Ramos (cell line): Measurements from ENCODE around the gene ANTXR1.
"Not testable (repeated sequence)": the region's sequence is repeated elsewhere in the genome, so short reads cannot be mapped to it uniquely, and the experiment has no call there.

Source experiments
- in situ Hi-C: fragments of 300-500 bp; cut with MboI; formaldehyde crosslinking; loops from one replicate; pipeline ENCODE4 v1.14.3; 2022; ENCODE audit warnings: low sequenced_read_pairs; ENCODE audit not compliant: unreplicated experiment

Gene ANTXR1

DNA sequence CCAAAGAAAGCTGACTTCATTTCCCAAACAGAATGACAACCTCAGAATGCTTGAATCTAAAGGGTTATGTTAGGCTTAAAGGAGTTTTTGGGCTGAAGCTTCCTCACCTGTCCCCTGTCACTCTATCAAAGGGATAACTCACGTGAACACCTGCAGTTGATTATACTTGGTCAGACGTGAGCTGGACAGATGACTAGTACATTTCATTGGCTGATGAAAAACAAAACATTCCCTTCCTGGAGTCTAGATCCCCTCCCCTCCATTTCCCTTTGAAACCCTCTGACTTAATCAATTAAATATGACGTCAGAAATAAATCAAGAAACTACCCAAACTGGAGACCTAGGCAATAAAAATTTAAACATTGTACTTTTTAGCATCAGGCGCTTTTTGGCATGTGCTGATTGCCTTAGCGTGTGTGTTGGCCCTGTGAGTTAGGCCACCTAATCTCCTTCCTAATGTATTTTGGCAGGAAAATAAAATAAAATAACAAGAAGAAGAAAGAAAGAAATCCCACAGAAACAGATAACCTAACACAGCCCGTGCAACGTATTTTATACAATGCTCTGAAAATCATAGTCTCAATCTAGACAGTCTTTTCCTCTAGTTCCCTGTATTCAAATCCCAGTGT is 159.0 kb downstream of the ANTXR1 start:
- in situ Hi-C loops: no loop called here

DNA sequence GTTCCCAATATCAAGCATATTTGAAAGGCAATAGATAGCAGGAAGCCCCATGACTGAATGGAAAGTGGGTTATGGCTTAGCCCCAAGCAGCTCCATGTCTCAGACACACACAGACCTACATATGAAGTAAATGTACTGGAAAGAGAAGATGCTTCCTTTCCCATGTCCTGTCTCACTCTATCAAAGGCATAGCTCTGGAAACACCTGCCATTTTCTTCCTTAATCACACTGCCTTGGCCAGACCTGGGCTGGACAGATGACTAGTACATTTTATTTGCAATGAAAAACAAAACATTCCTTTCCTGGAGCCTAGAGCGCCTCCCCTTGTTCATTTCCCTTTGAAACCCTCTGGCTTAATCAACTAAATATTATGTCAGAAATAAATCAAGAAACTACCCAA is 160.7 kb downstream of the ANTXR1 start:
- in situ Hi-C loops: no loop called here

DNA sequence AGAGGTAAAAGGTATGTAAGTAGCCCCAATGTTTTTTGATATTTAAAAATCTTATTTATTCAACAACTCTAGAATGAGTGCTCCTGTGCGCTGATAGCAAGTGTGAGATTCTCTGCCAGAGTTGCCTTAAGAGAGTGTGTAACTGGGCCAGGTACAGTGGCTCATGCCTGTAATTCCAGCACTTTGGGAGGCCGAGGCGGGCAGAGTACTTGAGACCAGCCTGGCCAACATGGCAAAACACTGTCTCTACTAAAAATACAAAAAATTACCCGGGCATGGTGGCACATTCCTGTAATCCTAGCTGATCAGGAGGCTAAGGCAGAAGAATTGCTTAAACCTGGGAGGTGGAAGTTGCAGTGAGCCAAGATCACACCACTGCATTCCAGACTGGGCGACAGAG is 161.2 kb downstream of the ANTXR1 start:
- in situ Hi-C loops: not testable (repeated sequence)

DNA sequence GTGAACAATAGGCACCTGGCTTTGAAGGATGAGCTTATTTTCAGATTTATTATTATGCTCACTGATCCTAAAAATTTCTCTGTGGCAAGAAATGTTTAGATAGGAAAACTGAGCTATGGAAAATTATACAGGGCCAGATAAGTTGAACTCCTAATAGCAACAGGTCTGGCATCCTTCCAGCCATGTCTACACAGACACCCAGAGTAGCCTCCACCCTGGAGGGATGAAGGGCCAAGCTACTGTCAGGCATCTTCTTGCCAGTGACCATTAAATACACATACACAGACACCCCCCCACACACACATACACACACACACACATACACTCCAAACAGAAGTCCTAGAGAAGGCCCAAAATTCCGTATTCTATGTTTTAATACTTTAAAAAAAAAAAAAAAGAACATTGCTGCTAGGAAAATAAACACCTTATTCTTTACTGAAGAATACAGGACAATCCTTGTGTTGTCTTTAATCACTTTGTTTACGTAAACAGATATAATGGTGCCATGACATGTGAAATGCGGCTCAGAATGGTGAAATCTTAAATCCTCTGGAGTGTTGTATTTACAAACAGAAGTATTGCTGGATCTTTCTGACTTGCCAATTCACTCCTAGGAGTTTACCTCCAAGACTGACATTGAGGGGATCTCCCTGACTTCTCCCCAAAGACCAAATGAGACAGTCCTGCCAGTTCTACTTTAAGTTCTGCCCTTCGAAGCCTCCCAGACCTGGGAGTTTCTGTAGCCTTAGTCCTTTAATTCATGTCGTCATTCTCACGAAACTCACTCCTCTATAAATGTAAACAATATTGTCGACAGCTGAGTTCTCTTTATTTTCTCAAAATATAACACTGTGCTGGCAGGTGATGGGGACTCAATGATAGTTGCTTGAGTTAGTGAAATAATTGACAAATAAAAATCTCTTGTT is 163.1 kb downstream of the ANTXR1 start:
- in situ Hi-C loops: no loop called here

DNA sequence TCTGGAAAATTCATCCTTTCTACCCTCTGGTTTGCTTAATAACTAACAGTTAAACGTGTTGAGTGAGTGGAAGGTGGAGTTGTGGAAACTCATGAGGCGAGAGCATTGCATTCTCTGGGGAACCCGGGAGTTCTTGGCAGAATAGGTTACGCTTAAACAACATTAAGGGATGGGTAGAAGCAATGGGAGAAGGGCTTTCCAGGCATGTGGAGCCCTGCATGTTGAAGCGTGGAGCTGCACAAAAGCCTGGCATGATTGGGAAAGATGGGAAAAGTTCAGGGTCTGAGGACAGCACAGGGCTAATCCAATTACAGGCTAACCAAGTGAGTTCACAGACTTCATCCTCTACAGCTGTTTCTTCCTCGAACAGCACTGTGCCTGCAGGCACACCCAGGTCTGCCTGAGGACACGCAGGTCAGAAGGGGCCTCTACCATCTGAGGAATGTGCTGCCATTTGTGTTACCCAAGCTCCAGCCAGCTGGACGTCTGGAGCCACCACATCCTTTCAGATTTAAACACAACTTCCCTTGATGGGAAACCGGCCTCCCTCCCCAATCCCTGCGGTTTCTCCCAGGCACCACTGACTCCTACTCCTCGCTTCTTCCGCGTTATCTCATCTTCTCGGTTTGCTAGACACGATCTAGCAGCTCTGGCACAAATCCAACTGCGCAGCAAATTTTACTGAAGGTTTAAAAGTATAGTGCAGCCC is 164.2 kb downstream of the ANTXR1 start:
- in situ Hi-C loops: no loop called here

DNA sequence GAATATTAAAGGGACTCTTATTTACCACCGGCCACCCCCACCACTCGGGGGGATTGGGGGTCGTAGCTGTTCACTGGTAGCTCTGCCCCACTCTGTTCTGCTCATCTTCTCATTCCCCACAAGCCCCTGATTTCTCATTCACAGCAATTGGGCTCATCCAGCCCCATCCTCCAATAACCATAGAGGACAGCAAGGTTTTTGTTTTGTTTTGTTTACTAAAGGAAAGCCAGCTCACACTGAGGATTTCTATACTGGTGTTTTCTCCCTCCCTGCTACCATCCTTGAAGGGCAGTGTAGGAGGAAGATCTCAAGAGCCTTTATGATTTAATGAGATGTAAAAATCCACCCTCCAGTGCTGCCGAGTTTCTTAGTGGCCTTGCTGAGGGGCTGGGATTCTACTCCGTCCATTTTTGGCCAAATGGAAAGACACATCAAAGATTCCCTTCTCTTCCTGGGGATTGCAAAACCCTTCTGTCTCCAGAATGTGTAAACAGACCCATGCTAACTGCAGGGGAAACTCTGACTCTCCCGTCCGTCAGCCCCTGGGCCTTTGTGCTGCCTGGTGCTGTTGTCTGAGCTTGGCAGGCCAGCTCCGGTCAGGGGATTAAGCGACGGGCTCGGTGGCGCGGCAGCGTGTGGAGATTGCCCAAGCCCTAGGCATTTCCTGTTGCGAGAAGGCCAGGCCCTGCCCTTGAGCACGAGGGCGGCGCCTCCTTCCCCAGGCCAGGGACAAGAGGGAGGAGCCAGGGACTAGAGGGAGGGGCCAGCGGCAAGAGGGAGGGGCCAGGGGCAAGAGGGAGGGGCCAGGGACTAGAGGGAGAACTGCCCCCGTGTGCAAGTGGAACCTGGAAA is 165.0 kb downstream of the ANTXR1 start:
- in situ Hi-C loops: no loop called here

DNA sequence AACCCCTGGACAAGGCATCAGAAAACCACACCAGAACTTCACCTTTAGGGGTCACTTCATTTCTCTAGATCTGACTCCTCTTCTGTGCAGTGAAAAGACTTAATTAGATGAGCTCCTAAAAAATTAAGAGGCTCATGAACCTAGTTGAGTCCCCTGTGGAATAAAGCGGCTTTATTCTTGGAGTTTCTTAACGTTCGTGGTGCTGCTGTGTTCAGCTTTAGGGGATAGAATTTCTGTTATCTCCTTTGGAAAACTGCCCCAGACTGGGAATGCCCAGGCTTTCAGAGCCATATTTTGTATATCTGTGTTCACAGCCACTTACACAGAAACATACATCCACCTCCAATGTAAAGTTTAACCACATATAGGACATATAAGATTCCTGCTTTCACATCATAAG is 165.8 kb downstream of the ANTXR1 start:
- in situ Hi-C loops: no loop called here

DNA sequence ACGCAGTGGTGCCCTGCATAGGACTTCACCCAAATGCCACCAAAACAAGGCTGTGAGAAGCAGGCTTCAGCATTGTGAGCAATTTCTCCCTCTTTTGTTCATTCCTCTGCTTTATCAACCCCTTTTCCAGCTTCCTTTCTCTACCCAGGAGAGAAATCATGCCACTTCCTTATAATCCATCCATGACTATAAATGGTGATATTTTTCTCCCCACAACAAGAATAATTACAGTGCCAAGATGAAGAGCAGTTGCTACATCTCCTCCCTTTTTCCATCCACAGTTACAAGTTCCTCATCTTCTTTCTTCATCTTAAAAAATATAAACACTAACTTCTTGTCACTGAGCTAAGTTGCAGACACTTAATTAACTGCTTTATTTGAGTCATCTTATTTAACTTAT is 167.2 kb downstream of the ANTXR1 start:
- in situ Hi-C loops: no loop called here

DNA sequence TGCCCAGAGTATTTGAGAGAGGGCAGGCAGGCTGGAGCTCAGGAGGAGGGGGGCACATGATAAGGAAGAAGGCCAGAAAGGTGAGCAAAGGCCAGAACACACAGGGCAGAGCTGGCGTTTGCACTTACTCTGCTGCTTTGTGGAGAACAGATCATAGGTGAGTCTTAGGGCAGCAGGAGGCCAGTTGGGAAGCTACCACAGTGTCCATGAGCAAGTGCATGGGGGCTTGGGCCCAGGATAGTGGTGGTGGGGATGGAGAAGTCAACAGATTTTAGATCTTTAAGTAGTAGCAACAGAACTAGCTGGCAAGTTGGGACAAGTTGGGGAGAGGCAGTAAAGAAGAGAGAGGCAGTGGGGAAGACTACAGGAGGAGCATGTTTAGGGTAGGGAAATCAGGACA is 168.0 kb downstream of the ANTXR1 start:
- in situ Hi-C loops: no loop called here

DNA sequence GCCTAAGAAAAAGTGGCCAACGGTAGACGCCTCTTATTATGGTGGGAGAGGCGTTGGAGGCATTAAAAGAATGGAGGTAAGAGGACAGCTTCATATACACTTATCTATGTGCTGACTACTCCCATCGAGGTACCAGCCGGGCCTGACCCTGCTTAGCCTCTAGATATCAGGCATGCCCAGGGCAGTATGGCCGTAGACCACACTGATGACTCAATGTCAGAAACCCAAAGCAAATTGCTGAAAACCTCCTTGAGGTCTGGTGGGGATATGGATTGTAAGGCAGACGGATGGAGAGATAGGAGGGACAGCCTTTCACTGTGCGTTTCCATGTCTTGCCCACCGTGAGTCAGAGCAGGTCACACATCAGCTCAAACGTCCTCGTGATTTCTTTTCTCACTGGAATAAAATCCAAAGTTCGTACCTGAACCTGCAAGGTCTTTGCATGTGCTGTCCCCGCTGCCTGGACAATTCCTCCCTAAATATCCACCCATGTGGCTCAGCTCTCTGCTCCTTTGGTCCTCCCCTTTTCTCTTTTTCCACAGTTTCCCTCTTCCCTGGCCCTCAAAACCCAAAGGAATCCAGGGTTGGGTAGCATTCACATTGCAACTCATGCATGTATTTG is 168.9 kb downstream of the ANTXR1 start:
- in situ Hi-C loops: no loop called here

DNA sequence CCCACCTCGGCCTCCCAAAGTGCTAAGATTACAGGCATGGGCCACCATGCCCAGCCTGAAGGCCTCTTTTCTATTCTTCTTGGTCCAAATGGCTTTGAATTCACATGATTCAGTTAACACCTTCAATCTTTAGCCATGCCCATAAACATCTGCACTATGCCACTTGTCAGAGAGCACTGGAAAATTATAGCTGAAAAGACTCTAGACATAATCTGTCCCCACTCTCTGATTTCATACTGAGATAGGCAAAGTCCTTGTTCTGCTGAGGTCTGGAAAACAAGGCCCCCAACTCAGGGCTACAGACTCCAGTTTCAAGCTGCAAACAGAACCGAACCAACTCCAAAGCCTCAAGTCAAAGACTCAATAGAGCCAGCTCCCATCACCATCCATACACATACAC is 170.7 kb downstream of the ANTXR1 start:
- in situ Hi-C loops: no loop called here

DNA sequence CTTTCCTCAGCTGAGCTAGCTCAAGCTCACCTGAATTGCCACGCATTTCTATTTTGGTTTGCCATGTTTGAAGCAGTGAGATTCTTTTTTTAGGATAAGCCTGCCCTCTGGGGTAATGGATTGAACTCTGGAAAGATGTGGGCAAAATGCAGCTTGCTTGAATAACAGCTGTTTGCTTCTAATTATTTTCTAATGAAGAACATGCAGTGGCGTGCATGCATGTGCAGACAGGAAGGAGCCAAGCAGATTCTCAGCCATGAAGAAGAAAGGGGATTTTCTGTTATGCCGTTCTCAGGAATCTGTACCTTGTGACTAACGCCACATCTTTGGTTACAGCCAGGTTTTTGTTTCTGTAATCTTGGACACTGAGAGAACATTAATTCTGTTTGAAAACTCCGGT is 171.2 kb downstream of the ANTXR1 start:
- in situ Hi-C loops: no loop called here

DNA sequence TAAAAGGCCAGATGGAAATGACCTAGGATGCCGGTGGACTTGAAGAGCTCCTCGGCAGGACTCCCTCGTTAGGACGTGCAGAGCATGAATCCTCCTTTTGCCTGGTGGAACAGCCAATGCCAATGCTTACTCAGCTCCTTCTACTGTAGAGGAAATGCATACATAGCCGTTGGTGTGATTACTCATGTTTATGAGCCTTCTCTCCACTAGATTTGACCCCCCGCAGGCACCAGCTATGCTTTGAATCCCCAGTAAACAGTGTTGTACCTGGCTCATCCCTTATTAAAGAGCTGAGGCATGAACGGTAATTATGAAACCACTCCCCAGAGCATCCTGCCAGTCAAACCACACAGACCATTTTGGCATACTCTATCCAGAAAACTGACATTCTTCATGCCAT is 172.8 kb downstream of the ANTXR1 start:
- in situ Hi-C loops: no loop called here

DNA sequence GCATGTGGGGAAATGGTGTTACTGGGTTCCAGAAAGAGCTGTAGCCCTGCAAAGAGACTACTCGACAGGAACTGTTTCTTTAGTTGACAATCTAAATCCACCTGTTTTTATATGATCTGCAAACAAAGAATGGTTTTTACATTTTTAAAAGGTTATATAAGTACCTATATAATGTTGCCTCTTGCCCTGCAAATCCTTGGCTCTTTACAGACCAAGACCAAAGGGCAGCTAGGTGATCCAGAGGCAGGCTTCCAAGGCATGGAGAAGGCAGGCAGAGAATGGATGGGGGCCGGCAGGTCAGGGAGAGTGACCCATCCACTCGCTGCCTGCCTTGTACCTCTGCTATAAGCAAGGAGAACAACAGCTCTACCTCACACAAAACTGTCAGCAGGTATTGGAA is 173.6 kb downstream of the ANTXR1 start:
- in situ Hi-C loops: no loop called here

DNA sequence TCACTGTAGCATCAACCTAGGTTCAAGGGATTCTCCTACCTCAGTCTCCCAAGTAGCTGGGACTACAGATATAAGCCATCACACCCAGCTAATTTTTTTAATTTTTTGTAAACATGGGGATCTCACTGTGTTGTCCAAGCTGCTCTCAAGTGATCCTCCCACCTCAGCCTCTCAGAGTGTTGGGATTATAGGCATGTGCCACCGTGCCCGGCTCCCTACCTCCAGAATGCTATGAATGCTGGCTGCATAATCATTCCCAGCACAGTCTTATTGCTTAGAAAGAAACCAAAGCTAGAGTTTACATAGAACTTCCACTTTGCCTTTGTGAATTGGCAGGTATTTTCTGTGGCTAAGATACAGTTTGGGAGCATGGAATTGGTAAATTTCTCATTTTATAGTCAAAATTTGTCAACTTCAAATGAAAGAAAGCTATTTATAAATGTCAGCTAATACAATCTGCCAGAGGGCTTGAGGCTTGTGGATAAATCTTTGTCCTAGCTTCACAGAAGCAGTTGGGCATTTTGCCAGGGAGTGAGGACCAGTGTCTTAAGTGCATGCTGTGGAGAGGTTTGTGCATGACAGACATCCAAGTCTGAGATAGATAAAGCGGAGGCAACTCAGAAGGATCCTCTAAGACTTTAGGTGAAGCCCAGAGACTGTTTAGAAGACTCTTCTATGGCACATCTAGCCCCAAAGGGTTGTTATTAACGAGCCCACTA is 175.4 kb downstream of the ANTXR1 start:
- in situ Hi-C loops: no loop called here

DNA sequence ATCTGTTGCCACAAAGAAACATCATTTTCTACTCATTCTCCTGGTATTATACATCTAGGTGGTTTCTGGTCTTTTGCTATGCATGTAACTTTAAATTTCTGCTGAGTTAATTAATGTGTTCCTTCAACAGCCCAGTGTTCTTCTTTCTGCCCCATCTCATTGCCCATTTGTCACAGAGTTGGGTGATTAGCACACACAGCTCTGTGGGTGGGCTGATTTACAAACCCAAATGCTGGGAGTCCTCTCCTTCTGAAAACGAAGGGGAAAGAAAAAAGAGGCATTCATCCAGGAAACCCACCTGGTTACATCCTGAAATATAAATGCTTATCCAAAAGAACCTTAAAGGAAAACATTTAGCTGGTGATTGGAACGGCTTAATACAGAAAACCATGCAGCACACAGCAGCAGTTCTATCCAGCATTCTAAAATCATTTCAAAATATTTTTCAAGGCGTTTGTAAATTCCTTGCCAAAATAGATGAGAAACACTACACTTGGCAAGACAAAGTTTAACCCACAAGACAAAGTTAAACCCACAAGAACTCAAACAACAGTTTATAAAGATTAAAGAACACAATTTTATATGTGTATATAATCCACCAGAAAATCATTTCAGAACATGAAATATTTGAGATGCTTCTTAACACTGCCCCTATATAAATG is 177.9 kb downstream of the ANTXR1 start:
- in situ Hi-C loops: no loop called here

DNA sequence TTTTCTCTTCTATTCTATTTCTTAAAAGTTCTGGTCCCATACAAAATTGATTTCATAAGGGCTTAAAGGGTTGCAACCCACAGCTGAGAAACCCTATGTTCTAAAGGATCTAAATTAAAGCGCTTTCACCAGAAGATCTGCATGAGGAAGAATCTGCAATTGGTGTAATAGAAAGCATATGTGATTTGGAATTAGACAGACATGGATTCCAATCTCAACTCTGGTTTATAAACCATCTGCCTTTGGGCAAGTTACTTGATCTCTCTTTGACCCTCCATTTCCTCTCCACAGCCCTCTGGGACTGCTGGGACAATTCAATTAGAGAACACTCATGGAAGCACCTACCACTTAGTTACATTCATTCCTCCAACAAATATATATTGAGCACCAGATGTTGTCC is 178.7 kb downstream of the ANTXR1 start:
- in situ Hi-C loops: no loop called here

DNA sequence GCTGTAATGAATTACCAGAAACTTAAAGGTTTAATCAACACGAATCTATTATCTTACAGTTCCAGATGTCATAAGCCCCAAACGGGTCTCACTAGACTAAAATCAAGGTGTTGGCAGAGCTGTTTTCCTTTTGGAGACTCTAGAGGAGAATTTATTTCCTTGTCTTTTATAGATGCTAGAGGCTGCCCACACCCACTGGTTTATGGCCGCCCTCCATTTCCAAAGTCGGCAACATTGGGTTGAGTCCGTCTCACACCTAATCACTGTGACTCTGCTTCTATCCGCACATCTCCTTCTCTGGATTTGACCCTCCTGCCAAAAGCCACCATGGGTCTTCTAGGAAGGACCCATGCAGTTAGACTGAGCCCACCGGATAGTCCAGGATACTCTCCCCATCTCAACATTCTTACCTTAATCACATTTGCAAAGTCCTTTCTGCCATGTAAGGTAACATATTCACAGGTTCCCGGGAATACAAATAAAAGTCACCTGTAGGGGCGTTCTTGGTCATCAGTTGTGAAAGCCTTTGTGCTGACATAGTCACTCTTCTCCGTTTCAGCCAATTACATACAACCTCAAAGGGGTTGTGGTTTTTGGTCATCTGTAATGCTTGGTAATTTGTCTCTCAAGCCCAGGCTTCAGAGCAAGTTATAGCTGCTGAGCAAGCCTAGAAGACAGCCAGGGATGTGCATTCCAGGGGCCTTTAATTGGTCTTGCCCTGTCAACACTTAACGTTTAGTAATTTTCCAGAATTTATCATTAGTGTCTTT is 179.4 kb downstream of the ANTXR1 start:
- in situ Hi-C loops: no loop called here
